IPS DF 4.7 (cell line): ENCODE measurements around the gene PXDN.
"Not testable (repeated sequence)": the region's sequence is repeated elsewhere in the genome, so short reads cannot be mapped to it uniquely, and the experiment has no call there.

ENCODE experiments used
- DNase-seq: peaks from one replicate; pipeline ENCODE4 v3.0.0-alpha.2; 2013; ENCODE audit warnings: low spot score; ENCODE audit errors: extremely low read depth

PXDN gene

GRCh38 chr2:1685957-1686783 is 58.1 kb downstream of the PXDN start:
- no peak for DNase-seq

- DNase-seq: no peak
Measured at GRCh38 chr2:1685078-1685956, 59.0 kb downstream of the PXDN start.

GRCh38 chr2:1683297-1683696 is 61.0 kb downstream of the PXDN start:
- no peak for DNase-seq

- no peak for DNase-seq
Measured at GRCh38 chr2:1682181-1682440, 62.2 kb downstream of the PXDN start.

- no peak for DNase-seq
Measured at GRCh38 chr2:1681323-1682180, 62.8 kb downstream of the PXDN start.

- DNase-seq: no peak
Measured at GRCh38 chr2:1681017-1681318, 63.3 kb downstream of the PXDN start.

- no peak for DNase-seq
Measured at GRCh38 chr2:1680222-1681016, 63.9 kb downstream of the PXDN start.

- not testable (repeated sequence) for DNase-seq
Measured at GRCh38 chr2:1679488-1680039, 64.8 kb downstream of the PXDN start.

GRCh38 chr2:1679065-1679464 is 65.2 kb downstream of the PXDN start:
- DNase-seq: not testable (repeated sequence)

GRCh38 chr2:1678609-1679008 is 65.7 kb downstream of the PXDN start:
- no peak for DNase-seq

- no peak for DNase-seq
Measured at GRCh38 chr2:1677821-1678165, 66.5 kb downstream of the PXDN start.

- DNase-seq: no peak
Measured at GRCh38 chr2:1676913-1677820, 67.1 kb downstream of the PXDN start.

GRCh38 chr2:1676091-1676912 is 68.0 kb downstream of the PXDN start:
- no peak for DNase-seq

- no peak for DNase-seq
Measured at GRCh38 chr2:1675633-1676032, 68.7 kb downstream of the PXDN start.

GRCh38 chr2:1674766-1675397 is 69.4 kb downstream of the PXDN start:
- DNase-seq: no peak

GRCh38 chr2:1674276-1674675 is 70.0 kb downstream of the PXDN start:
- DNase-seq: no peak

- no peak for DNase-seq
Measured at GRCh38 chr2:1673160-1673944, 71.0 kb downstream of the PXDN start.

- no peak for DNase-seq
Measured at GRCh38 chr2:1672738-1673137, 71.6 kb downstream of the PXDN start.
